GM13976 (cell line): Measurements from ENCODE around the gene HTRA1.

ENCODE experiments used
- DNase-seq: peaks from one replicate; pipeline ENCODE4 v3.0.0; 2012; ENCODE audit warnings: low spot score
- CTCF ChIP-seq: IDR thresholded peaks from 2 replicates; pipeline ENCODE4 v1.5.1; 2012; ENCODE audit warnings: borderline replicate concordance, mild to moderate bottlenecking; ENCODE audit not compliant: insufficient read depth; ENCODE audit errors: extremely low read depth, missing control alignments, control extremely low read depth
- in situ Hi-C: fragments of 300-500 bp; cut with MboI; formaldehyde crosslinking; loops from one replicate; pipeline ENCODE4 v1.12.0; 2022; ENCODE audit warnings: low sequenced_read_pairs, mixed read lengths, inconsistent platforms; ENCODE audit not compliant: unreplicated experiment

The HTRA1 gene

GRCh38 chr10:122464586-122464985 lies 3.2 kb downstream of the HTRA1 start:
- TF ChIP-seq CTCF = no peak
- in situ Hi-C loops = no loop called here
- no peak for DNase-seq

- DNase-seq = no peak
- no peak for TF ChIP-seq CTCF
- in situ Hi-C loops = no loop called here
Measured at GRCh38 chr10:122465401-122466040, 4.2 kb downstream of the HTRA1 start.

- in situ Hi-C loops = no loop called here
- no peak for TF ChIP-seq CTCF
- no peak for DNase-seq
Measured at GRCh38 chr10:122466951-122467381, 5.6 kb downstream of the HTRA1 start.

GRCh38 chr10:122467701-122468100 lies 6.3 kb downstream of the HTRA1 start:
- TF ChIP-seq CTCF = no peak
- in situ Hi-C loops = no loop called here

GRCh38 chr10:122468307-122468925 lies 7.1 kb downstream of the HTRA1 start:
- in situ Hi-C loops = no loop called here
- TF ChIP-seq CTCF = no peak
- DNase-seq = no peak

More at GRCh38 chr10:122467701-122468100, 6.3 kb downstream of the HTRA1 start:
- DNase-seq = no peak

GRCh38 chr10:122468926-122469781 lies 7.8 kb downstream of the HTRA1 start:
- in situ Hi-C loops = no loop called here
- DNase-seq = no peak
- TF ChIP-seq CTCF = no peak
